HFF-Myc (cell line): ENCODE measurements around the gene TEFM.

Experiments used
- DNase-seq: peaks from one replicate; pipeline ENCODE4 v3.0.0-alpha.2; 2011; ENCODE audit warnings: low read depth; ENCODE audit errors: extremely low read depth
- H3K4me3 ChIP-seq: replicated peaks from 2 replicates; pipeline ENCODE4 v1.5.1; 2011; ENCODE audit warnings: low read depth, mild to moderate bottlenecking, control low read depth, low read length
- TF ChIP-seq, protein P1 (sequence below): IDR thresholded peaks from 2 replicates; pipeline ENCODE4 v1.5.1; 2012; ENCODE audit warnings: mild to moderate bottlenecking, low read depth, low read length, control low read depth; ENCODE audit errors: missing control alignments

TEFM gene

DNA sequence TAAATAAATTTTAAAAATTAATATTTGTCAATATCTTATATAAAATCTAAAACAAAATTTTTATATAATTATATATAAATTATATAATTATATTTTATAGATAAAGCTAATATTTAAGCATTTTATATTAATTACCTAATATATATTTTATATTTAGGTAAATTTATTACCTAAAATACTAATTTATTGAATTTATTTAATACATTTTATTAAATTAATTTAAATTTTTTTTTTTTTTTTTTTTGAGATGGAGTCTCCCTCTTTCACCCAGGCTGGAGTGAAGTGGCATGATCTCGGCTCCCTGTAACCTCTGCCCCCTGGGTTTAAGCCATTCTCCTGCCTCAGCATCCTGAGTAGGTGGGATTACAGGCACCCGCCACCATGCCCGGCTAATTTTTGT, 51.9 kb downstream of the TEFM start:
- no peak for DNase-seq
- H3K4me3 ChIP-seq, result no peak overlapping the region
- TF ChIP-seq, protein P1, sequence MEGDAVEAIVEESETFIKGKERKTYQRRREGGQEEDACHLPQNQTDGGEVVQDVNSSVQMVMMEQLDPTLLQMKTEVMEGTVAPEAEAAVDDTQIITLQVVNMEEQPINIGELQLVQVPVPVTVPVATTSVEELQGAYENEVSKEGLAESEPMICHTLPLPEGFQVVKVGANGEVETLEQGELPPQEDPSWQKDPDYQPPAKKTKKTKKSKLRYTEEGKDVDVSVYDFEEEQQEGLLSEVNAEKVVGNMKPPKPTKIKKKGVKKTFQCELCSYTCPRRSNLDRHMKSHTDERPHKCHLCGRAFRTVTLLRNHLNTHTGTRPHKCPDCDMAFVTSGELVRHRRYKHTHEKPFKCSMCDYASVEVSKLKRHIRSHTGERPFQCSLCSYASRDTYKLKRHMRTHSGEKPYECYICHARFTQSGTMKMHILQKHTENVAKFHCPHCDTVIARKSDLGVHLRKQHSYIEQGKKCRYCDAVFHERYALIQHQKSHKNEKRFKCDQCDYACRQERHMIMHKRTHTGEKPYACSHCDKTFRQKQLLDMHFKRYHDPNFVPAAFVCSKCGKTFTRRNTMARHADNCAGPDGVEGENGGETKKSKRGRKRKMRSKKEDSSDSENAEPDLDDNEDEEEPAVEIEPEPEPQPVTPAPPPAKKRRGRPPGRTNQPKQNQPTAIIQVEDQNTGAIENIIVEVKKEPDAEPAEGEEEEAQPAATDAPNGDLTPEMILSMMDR, result no peak
